GM21381 (cell line): Measurements from ENCODE around the gene CFAP54.
"Not testable (repeated sequence)": the region's sequence is repeated elsewhere in the genome, so short reads cannot be mapped to it uniquely, and the experiment has no call there.

ENCODE experiments used
- ATAC-seq: cut with Tn5 transposase; IDR thresholded peaks from one replicate; pipeline ENCODE4 v1.9.1; 2021; ENCODE audit warnings: mild to moderate bottlenecking, moderate library complexity; ENCODE audit not compliant: unreplicated experiment

CFAP54 gene

DNA sequence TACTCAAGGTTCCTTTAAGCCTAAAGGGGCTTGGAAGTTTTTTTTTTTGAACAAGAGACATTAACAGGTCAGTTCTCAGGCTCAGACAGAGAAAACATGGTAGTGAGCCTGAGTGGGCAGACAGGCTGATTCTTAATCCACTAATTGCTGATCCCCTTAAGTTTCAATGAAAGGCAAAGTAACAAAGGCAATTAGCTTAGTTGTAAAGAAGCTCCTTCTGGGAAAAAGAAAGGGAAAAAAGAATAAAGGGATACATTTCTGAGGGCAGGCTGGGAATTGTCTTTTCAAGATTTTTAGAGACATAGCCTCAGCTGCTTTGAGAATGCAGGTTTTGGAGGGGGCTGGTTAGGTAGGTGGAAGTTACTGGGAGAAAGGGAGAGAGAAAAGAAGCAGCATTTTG is 133.8 kb downstream of the CFAP54 start:
- ATAC-seq, result no peak

DNA sequence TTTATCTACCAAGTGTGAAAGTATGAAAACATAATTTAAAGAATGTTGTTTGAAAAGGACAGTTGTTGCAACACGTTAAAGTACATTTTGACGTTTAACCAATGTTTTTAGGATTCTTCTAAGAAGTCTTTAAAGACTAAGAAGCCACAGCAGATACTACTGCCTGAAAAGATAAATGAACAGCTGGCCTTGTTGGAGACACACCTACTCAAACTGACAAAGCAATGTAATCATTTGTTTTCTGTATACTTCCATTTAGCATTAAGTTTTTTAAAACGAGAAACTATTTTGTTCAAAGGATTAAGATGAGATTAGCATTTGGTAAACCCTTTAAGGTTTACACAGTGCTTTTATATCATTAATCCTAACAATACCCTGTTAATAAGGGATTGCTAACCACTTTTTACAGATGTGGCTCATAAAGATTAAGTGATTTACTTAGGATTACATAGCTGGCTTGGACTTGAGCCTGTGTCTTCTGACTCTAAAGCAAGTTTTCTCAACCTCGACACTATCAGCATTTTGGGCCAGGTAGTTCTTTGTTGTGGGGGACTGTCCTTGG is 134.4 kb downstream of the CFAP54 start:
- no peak for ATAC-seq

DNA sequence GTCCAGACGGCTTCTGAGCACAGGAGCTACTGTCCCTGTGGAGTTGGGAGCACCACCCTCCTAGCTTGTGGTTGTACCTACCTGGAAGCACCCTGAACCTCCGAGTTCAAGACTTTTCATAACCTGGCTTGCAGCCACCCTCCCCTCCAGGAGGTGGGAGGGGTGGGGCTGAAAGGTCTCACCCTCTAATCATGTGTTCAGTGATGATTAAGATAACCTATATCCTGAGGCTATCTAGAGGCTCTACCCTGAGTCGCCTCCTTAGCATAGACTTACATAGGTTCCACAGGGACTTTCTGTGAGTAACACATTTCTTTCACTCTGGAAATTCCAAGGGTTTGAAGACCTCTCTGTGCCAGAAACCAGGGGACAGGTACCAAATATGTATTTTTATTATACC is 146.5 kb downstream of the CFAP54 start:
- ATAC-seq, result no peak

DNA sequence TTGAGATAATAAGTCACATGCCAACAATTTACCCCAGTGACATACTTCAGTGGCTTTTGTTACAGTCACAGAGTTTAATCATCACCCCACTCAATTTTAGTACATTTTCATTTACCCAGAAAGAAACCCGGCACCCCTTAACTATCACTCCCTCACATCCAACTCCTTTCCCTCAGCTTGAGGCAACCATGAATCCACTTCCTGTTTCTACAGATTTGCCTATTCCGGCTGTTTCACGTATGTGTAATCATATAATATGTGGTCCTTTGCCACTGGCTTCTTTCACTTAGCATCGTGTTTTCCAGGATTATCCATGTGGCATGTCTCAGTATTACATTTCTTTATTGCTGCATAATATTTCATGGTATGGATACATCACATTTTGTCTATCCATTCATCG is 147.5 kb downstream of the CFAP54 start:
- no peak for ATAC-seq

DNA sequence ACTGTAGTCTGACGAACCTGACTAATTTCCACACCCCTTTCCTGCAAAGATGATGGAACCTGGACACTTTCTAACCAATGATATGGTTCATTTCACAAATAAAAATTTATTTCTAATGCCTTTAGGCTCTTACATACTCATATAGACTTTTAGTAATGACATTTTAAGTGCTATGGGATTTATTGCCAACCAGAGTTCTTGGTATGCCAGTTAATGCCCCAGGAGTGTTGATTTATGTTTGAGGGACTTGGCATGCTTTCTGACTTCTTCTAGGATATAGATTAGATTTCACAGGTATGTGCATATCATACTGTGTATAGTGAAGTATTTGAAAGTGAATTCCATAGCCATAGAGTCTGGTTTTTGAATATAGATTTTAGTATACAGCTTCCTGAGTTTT is 159.5 kb downstream of the CFAP54 start:
- ATAC-seq, result no peak

DNA sequence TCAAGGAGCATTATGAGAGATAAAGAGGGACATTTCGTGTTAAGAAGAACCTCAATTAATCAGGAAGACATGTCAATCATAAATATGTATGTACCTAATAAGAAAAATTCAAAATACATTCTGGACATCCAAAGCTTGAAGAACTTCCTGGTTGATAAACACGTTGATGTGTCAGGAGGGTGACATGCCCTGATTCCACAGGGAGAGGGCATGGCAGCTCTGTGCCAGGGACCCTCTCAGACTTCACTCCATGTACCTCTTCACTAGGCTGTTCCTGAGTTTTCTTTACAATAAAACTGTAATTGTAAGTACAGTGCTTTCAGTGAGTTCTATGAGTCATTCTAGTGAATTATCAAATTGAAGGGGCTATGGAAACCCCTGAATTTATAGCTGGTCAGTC is 163.5 kb downstream of the CFAP54 start:
- ATAC-seq, result no peak

DNA sequence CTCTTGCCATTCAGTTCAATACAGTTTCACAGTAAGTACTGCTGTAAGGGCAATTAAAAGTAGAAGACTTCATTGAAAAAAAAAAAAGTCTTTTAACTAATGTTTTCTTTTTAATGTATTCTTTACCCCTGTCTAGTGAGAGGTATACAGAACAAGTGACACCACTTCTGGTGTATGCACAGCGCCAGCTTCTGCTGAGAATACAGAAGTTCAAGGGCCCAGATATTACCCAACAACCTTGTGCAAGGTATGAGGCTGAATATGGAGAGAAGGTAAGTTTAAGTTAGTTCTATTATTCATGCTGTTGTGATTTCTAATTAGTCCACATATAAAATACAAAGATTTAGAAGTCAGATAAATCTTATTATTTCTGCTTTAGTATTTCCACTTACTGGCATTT is 168.7 kb downstream of the CFAP54 start:
- ATAC-seq, result no peak

DNA sequence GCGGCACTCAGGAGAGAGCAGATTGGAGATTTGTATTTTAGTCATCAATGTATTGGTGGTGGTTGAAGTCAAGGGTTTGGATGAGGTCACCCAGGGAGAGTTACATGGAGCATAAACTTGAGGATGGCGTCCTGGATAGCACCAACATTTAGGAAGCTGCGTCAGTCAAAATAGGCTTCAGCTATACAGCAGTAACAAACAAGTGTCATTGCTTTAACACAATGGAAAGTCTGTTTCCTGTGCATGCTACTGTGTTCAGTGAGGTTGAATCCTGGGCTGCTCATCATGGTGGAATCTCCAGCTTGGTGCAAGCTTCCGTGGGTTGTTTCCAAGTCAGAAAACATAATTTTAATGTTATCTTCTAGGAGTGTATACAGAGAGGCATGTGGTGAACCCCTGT is 180.4 kb downstream of the CFAP54 start:
- ATAC-seq, result no peak

DNA sequence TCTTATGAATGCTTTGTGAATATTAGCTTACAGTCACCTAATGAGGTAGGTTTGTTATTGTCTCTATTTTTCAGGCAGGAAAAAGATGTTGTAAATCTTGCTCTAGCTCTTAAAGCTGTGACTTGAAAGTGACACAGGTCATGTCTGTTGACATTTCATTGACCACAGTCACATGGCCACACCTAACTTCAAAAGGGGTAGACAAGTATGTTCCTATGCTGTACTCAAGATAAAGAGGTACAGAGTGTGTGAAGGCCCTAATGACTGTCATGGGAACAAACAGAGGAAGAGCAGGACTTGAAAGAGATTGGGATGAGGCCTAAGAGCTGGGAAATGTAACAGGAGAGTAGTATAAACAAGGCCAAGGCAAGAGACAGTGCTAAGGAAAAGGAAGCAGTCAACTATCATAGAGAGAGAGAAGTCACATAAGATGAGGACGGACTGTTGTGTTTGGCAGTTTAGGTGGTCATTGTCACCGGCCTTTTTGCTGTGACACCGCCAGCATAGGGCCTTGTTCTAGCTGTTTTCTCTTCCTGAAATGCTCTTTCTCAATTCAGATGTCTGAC is 181.0 kb downstream of the CFAP54 start:
- no peak for ATAC-seq

DNA sequence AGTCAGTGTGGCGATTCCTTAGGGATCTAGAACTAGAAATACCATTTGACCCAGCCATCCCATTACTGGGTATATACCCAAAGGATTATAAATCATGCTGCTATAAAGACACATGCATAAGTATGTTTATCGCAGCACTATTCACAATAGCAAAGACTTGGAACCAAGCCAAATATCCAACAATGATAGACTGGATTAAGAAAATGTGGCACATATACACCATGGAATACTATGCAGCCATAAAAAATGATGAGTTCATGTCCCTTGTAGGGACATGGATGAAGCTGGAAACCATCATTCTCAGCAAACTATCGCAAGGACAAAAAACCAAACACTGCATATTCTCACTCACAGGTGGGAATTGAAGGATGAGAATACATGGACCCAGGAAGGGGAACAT is 186.1 kb downstream of the CFAP54 start:
- ATAC-seq, result not testable (repeated sequence)

DNA sequence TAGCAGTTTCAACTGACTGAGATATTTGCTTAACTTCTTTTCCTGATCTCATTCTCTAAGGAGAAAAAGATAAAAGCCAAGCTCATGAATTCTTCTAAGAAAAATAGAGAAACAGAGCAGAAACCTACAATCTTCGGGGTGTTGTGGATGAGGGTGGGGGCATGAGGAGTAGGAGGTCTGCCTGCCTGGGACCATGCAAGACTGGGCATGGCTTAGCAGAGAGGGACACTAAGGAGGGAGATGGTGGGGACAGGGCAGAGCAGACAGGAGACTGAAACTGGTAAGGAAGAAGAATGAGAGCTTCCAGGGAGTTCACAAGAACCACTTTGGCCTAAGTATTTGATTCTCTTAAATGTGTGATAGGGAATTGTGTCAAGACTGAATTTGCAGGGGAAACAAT is 188.0 kb downstream of the CFAP54 start:
- no peak for ATAC-seq

DNA sequence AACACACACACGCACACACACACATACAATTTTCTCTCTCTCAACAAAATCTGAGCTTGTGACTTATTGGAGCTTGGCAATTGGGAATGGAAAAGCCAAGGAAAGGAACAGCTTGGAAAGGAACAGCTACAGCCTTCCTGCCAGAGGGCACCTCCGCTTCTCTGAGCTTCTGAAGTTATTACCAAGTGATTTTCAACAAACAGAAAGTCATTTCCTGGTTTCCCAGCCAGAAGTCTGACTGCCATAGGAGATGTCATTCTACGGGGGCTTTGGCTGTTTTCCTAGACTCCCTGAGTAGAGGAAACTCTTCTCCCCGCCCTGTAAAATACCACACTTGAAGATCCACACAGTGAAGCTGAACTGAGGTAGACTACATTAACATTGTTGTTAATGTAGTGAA is 198.3 kb downstream of the CFAP54 start:
- no peak for ATAC-seq

DNA sequence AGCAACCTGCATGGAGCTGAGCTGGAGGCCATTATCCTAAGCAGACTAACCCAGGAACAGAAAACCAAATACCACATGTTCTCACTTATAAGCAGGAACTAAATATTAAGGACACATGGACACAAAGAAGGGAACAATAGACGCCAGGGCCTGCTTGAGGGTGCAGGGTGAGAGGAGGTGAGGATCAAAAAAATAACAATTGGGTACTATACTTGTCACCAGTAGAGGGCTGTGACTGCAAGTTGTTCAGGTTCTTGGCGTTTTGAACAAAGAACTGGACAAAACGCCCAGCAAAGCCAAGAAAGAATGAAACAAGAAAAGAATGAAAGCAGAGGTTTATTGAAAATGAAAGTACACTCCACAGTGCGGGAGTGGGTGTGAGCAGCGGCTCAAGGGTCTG is 209.1 kb downstream of the CFAP54 start:
- ATAC-seq, result no peak

DNA sequence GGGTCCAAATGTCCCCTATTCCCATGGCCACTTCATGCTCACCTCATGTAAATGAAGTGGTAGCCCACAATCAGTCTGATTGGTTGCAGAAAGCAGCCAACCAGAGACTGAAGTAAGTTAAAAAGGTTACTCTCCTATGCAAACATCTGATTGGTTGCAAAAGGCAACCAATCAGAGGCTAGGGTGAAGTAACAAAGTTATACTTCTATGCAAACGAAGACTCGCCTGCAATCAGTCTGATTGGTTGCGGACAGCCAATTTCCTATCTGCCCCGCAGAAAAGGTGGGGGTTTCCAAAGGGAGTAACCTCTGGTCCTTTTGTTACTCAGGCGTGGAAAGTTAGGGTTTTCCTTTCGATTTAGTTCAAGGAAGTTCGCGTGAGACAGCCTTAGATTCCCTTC is 209.6 kb downstream of the CFAP54 start:
- no peak for ATAC-seq

DNA sequence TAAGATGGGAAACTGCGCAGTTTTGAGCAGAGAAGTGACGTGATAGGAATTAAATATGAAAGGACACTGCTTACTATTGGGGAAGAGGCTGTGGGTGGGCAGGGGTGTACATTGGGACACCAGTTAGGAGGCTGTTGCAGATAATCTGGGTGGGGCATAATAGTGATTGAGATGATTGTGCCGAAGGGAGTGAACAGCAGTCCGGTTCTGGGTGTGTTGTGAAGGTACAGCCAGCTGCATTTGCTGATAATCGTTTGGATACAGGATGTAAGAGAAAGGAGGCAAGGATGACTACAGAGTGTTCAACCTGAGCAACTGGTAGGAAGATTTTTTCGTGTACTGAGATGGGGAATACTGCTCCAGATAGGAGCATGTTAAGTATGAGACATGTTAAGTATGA is 212.5 kb downstream of the CFAP54 start:
- ATAC-seq, result no peak

DNA sequence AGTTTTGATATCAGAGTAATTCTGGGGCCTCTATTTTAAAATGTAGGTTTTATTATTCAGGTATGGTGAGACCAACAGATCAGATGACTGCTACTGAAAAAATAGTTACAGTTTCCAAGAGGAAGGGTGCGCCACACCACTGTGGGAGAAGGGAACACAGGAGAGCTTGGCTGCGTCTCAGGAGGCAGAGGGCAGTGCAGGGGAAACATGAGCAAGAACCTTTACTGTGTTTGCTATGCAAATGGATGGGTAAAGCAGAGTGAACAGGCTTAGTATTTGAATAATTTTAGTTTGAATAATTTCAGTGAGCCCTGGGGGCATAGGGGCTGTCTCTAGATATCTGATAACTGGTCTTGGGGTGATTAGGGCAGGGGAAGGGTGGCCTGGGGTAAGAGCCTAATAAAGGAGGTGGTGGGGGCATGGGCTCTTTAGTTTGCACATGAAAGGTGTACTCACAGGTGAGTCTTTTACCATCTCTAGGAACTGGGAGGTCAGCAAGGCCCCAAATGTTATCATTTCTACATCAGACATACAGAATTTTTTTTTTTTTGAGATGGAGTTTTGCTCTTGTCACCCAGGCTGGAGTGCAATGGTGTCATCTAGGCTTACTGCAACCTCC is 220.9 kb downstream of the CFAP54 start:
- no peak for ATAC-seq

DNA sequence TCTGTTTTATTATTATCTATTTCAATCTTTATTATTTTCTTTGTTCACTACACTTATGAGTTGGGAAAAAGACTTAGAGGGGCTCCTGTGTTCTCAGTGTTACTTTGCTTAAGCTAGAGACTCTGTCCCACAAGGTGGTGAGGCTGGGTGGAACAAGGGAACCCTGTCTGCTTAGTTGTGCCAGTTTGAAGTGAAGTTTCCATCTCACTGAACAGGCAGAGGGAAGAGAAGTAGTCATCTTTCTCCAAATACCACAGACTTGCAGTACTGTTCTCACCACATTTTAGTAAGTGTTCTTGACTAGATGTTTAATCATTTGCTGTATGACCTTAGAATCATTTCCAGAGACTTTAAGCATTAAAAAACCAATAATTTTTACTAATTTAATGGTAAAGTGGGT is 222.0 kb downstream of the CFAP54 start:
- no peak for ATAC-seq

DNA sequence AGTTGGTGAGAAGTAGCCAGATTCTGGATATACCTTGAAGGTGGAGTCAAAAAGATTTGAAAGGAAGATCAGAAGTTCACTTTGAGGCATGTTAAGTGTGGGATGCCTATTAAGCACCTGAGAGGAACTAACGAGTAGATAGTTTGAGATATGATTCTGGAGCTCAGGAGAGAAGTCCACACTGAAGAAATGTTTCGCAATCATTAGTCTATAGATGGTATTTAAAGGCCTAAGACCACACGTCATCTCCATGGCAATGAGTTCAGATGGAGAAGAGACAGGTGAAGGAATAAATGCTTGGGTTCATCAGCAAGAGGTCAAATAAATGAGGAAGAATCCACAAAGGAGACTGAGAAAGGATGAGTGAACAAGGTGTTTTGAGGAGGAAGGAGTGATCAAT is 224.8 kb downstream of the CFAP54 start:
- ATAC-seq, result no peak

DNA sequence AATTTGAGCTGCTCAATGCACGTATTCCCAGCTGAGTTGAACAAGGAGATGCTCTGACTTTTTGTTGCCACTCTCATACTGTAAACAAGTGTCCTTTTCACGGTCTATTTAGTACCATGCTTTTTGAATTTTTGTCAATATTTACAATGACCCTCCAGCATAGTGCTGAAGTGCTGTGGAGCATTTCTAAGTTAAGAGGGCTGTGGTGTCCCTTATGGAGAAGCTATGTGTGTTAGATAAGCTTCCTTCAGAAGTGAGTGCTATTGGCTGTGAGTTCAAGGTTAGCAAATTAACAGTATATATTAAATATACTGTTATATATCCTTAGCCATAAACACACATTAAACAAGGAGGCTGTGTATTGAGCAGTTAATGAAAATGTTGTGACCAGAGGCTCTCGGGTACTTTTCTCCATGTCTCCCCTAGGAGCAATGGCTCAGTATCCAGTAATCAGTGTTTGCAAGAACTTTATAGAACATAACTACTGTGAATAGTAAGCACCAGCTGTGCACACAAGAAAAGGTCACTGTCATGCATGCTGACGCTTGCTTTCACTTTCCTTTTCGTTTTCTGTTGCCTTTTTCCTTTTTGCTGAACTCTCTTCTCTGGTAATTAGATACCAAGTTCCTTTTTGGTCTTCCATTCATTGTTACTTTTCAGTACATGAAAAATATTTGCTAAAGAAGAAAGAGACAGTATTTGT is 230.4 kb downstream of the CFAP54 start:
- peak; percentile 94 for ATAC-seq

DNA sequence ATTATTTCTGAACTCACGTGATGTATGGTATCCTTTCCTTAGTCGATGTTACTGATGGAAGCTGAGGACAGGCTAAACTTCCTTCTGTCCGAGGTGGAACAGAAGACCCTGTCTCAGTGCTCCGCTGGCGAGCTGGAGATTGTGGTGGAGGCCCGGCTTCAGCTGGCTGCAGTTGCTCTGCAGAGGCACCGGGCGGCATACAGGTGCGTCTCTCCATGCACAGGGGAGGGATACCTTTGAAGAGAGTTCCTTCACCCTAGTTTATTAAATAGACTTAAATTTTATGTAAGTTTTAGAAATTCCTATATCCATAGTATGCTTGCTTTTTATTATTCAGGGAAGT is 231.0 kb downstream of the CFAP54 start:
- peak; percentile 56 for ATAC-seq

DNA sequence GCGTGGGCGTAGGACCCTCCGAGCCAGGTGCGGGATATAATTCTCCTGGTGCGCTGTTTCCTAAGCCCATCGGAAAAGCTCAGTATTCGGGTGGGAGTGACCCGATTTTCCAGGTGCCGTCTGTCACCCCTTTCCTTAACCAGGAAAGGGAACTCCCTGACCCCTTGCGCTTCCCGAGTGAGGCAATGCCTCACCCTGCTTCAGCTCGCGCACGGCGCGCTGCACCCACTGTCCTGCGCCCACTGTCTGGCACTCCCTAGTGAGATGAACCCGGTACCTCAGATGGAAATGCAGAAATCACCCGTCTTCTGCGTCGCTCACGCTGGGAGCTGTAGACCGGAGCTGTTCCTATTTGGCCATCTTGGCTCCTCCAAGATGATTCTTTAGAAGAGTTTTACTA is 240.1 kb downstream of the CFAP54 start:
- not testable (repeated sequence) for ATAC-seq

DNA sequence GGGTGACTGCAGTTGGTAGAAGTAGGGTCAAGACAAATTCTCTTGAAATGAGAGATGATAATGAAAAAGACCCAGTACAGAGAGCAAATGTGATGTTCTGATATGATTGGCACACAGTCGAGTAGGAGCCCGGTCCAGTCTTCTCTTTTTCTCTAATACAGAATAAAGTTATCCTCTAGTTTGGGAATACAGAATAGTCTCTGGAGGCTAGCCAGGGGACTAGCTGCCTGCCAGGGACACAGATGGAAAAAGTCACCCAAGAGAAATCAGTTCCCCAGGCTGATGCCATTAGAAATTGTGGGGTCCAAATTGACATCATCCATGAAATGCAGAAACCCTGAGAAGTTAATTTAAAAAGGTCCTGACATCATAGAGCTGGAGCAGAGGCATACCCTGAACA is 240.5 kb downstream of the CFAP54 start:
- ATAC-seq, result no peak
